GM21825 (cell line): ENCODE data around the gene ARL6IP5.
A peak's percentile ranks its signal among the peaks of the same experiment; 100 is the strongest.

Source experiments
- ATAC-seq: cut with Tn5 transposase; IDR thresholded peaks from one replicate; pipeline ENCODE4 v1.9.1; 2021; ENCODE audit warnings: mild to moderate bottlenecking, moderate library complexity; ENCODE audit not compliant: unreplicated experiment

The ARL6IP5 gene

DNA sequence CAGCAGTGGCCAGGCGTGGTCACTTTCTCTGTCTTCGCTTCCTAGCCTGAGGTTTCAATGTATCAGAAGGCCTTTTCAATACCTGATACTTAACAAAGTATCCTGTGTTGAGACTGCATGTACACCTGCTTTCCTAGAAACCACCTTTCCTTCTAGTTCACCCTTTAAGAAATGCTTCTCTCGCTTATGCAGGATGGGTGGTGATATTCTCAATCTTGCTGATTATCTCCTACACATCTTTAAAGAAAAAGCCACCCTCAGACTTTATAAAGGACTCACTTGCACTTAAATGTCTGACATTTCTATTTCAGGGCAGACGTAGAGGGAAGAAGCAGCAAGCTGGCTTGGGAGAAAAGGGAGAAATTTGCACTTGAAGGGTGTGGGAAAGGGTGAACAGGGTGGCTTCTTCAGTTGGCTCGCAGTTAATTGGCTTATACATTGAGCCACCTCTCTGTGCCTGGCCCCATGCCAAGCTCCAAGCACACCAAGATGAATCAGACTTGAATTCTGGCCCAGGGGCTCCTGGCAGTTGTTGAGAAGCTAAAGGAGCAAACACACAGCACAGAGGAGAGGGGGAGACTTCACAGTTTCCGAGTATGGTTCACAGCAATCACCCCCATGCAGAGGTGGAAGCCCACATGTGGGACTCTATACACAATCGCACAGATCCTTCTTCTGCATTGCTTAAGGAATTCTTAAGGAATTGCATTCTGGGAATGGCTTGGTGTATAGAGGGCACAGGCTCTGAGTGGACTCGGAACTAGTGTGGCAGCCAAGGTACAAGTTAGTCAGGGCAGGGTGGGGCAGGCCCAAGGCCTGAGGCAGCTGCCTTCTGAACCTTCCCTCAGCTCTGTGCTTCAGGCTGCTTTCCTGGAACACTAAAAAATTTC is 1.3 kb downstream of the ARL6IP5 start:
- ATAC-seq = no peak

DNA sequence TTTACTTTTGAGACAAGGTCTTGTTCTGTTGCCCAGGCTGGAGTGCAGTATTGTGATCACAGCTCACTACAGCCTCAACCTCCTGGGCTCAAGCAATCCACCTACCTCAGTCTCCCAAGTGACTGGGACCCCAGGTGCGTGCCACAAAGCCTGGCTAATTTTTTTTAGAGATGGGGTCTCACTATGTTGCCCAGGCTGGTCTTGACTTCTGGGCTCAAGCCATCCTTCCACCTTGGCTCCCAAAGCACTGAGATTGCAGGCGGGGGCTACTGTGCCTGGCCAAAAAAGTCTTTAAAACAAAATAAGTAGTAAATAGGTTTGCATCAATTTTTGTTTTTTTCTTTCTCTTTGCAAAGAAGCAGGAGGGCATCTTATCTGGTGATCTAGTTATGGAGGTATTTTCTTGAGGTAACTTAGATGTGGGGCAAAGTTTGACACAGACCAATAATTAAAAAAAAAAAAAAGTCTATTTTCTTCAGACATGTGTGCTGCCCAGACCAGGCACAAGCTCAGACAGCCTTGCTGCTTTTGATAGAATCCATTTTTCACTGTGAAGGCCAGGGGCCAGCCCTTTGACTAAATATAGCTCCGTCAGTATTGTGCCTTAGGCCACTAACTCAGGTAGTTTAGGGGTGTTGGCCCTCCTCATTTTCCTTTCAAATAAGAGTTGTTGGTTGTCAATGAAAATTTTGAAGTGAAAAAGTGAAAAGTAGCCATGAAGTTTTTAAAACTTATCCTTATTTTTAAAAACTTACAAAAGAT is 2.5 kb downstream of the ARL6IP5 start:
- no peak for ATAC-seq

DNA sequence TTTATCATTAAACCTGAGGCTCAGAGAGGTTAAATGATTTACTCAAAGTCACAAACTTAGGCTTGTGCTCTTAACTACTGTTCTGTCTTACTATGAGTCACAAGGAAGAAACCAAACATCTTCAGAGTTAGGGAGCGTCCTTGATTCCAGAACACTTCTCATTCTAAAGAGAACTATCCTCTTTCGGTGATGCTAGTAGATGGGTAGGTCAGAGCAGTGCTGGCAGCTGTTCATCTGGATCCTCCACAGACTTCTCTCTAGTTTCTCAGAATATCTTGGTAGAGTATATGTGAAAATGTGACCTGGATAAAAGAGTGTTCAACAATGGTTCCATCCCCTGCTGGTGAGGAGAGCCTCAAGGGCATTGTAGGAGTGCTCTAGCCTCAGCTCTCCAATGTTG is 3.3 kb downstream of the ARL6IP5 start:
- peak; percentile 26 for ATAC-seq

DNA sequence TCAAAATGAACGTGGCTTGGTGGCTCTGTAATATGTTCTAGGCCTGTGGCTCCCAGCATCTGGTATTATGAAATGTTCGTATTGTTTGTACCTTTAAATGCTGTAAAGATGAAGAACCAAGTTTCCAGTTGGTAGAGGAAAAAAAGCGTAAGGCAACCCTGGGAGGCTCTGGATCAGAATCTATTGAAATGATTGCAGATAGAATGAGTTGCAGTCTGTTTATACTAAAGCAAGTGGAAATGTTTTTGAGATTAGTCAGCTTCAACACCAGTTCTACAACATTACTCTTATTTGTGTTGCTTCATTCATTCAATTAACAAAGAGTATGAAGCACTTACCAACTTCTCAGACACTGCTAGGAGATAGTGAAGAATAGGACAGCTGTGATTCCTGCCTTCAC is 5.3 kb downstream of the ARL6IP5 start:
- ATAC-seq = no peak

DNA sequence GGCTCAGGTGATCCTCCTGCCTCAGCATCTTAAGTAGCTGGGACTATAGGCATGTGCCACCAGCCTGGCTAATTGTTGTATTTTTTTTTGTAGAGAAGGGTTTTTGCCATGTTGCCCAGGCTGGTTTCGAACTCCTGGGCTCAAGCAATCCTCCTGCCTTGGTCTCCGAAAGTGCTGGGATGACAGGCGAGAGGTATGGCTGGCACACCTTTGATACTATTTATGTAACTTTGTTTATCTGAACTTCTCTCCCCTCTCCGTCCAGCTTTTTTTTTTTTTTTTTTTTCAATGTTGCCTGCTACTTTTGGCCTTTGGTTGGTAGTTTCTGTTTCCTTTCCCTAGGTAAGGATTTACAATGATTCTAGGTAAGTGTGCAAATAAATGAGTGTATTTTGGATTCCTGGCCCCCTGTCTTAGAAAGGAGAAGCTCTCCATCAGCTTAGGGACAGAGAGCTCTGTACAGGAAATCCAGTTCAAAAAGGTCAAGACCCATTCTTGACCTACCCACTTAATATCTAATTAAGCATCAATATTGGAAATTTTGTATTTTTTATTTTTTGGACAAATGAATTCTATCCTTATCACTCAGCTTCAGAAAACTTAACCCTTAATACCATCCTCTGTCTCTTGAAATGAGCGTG is 6.8 kb downstream of the ARL6IP5 start:
- no peak for ATAC-seq

DNA sequence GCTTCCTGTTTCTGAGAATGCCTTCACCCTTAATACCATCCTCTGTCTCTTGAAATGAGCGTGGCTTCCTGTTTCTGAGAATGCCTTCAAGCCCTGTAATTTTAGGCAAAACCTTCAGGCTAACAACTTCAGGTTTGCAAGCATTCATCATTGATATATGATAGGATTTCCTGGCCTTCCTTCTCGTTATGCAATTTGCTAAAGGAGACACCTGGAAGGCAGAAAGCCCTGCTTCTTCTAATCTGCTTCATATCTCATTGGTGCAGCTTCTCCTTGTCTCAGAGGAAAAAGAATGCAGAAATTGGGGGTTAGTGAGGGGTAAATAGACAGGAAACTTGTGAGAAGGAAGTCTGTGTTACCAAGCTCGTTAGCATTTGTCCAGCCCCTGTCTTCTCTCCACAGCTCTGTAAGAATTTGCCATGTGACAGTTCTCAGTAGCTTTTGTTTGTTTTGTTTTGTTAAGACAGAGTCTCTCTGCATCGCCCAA is 7.3 kb downstream of the ARL6IP5 start:
- ATAC-seq = peak; percentile 71

DNA sequence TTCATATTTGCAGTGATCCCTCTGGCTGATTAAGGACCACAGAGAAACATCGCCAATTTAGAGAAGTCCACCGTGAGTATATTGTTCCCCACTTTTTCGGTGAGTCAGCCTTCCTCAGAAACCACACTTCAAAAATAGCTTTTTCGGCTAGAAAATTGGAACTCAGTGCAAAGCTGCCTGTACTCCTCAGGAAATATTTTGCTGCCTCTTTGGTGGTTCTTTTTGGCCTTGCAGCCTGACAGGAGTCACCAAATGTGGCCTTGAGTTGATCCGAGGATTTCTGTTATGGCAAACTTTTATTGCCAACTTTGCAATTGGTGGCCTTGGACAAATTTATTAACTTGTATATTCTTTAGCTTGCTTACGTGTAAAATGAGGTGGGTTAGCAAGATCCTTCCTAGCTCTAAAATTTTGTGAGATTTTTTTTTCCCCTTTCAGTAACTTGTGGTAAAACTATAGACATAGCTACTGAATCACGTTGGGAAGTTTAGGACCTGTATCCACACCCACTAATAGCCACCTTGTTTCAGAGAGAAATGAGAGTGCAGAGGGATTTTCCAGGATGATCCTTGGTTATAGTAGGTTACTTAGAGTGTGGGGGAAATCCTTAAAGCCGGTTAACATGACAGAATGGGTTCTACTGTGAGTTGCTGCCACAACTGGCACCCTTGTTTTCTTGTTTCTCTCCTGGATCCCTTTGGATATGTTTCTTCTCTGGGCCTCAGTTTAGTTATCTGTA is 9.9 kb downstream of the ARL6IP5 start:
- no peak for ATAC-seq

DNA sequence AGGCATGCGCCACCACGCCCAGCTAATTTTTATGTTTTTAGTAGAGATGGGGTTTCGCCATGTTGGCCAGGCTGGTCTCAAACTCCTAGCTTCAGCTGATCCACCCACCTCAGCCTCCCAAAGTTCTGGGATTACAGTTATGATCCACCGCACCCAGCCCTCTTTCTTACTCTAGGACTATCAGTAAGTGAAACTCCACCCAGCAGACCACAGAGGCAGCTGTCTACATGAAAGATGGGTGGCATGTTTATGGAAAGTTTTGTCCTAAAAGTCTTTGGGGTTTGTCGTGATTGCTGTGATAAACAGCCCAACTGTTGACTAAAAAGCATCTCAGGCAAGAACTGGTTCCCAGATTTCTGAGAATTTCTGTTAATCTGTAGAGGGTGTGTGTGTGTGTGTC is 10.9 kb downstream of the ARL6IP5 start:
- ATAC-seq = no peak

DNA sequence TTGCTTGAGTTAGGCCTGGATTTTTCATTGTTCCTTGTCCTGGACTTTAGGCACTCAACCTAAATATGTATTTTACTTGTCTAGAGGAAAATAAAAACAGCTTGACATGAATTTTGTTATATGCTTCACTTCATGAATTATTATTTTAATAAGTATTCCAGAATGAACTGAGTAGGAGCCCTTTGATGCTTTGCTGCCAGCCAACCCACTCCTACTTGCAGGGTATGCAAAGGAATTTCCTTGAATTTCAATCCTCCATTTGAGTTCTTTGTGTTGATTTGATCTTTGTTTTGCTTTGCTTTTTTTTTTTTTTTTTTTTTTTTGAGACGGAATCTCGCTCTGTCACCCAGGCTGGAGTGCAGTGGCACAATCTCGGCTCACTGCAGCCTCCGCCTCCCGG is 11.6 kb downstream of the ARL6IP5 start:
- ATAC-seq = no peak

DNA sequence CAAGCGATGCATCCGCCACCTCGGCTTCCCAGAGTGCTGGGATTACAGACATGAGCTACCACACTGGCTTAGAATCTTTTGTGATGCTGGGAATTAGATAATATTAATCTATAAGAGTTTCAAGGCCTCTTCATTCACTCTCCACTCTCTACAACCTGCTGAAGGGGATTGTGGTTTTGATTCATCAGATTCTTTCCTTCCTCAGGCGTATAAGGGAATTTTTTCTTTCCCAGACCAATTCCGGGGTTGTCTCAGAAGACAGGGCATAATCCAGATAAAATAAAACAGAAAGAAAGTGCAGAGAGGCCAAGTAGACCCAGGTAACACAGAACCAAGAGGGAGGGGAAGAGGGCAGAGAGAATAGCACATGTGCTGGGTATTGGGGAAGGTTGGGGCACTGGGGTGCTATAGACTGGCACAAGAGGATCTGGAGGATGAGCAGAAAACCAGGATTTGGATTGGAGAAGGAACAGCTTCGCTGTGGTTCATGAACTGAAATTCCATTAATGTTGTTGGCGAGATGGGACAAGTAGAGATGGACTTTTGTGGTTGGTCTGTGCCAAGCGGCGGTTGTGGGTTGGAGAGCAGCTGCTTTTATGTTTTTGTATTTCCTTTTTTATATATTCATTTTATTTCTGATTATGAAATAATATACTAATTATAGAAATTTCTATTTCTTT is 12.8 kb downstream of the ARL6IP5 start:
- no peak for ATAC-seq

DNA sequence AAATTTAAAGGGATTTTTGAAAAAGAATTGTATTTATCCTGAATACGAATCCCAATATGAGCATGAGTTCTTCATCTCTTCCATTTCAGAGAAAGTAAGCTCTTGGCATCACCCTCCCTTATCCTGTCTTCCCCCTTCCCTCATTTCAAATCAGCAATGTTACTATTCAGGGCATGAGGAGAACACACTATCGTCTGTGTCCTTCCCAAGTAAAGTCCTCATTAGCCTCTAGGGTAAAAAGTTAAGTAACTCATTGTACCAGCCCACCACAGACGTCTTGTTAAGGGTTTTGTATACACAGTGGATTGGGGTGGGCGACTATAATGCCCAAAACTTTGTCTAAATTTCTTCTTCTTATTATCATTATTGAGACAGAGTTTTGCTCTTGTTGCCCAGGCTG is 14.8 kb downstream of the ARL6IP5 start:
- ATAC-seq = no peak

DNA sequence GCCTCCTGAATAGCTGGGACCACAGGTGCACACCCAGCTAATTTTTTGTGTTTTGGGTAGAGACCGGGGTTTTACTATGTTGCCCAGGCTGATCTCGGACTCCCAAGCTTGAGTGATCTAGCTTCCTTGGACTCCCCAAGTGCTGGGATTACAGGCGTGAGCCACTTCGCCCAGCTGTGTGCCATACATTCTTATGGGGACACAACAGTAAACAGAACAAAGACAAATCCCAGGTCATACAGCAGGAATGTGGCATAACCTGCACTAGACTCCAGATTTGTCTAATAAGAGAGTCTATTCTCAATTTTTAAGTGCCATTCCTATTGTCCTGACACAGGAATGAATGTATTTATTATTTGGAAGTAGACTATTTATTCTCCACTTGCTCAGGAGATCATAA is 17.6 kb downstream of the ARL6IP5 start:
- ATAC-seq = no peak

DNA sequence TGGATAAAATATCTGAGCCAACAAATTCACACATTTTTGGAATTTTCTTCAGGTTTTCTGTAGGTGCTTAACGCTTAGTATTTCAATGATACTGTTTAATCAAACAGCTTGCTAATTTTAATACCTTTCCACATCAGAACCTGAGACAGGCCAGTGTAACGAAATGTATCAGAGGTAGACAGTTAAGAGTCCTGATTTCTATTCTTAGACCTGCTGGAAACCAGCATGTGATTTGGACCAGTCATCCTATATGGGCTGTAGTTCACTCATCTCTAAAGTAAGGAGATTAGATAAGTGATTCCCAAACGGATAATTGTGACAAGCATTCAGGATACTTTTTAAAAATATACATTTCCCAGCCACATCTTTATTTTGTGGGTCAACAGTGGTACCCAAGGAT is 18.4 kb downstream of the ARL6IP5 start:
- no peak for ATAC-seq

DNA sequence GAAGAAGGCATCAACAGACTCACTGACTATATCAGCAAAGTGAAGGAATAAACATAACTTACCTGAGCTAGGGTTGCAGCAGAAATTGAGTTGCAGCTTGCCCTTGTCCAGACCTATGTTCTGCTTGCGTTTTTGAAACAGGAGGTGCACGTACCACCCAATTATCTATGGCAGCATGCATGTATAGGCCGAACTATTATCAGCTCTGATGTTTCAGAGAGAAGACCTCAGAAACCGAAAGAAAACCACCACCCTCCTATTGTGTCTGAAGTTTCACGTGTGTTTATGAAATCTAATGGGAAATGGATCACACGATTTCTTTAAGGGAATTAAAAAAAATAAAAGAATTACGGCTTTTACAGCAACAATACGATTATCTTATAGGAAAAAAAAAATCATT is 19.8 kb downstream of the ARL6IP5 start:
- ATAC-seq = no peak

DNA sequence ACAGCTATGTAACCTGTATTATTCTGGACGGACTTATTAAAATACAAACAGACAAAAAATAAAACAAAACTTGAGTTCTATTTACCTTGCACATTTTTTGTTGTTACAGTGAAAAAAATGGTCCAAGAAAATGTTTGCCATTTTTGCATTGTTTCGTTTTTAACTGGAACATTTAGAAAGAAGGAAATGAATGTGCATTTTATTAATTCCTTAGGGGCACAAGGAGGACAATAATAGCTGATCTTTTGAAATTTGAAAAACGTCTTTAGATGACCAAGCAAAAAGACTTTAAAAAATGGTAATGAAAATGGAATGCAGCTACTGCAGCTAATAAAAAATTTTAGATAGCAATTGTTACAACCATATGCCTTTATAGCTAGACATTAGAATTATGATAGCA is 20.6 kb downstream of the ARL6IP5 start:
- ATAC-seq = no peak

DNA sequence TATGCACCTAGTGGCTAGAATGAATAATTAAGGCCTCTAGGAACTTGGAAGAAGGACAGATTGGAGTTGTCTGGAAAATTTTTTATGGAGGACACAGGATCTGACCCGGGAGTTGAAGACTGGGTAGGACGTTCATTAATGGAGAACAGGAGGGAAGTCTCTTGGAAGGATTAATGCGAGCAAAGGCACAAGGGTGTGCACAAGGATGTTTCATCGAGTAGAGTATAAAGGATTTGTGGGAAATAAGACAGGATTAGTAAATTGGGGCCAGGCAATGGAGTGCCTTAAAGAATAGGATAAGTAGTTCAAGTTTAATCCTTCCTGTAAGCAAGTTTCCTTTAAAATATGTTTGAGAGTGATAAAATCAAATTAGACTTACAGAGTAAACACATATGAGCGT is 23.1 kb downstream of the ARL6IP5 start:
- no peak for ATAC-seq

DNA sequence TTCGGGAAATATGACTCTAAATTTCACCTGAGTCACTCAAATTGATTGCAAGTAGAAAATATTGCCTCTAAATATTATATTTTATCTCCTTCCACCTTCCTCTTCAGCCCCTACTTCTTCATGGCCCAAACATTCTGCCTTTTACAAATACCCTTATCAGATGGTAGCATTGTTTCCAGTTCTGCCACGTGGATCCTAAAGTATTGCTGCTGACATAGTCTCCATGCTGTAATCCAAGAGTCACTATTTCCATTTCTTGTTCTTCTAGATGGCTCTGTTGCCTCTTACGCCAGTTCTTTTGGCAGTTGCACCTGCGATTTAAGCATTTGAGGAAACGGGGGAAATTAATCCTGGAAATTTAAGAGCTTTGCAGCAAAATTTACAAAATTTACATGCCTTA is 24.1 kb downstream of the ARL6IP5 start:
- ATAC-seq = no peak

DNA sequence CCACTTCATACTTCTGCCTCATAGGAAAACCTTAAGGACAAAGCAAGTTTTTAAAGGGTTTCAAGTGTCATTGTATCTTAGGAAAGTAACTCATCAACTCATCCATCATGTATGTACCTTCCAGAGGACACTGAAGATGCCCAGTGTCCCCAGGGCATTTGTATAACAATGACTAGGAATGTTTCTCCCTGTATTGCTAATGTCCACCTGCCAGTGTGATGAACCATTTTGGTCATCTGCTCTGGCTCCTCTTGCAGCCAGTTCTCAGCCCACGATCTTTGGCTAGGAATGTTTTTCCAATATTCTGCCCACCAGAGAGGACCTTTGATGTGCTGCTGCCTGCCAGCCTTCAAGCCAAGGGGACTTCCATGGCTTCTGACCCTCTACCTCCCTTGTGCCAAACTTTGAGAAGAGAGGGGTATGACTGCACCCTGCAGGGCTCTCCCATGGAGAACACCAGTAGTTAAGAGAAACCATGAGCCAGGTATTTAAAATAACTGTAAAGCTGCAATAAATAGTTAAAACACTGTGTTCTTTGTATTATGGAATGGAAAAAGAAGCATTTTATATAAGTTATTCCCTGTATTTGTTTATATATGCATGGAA is 26.3 kb downstream of the ARL6IP5 start:
- peak; percentile 57 for ATAC-seq

DNA sequence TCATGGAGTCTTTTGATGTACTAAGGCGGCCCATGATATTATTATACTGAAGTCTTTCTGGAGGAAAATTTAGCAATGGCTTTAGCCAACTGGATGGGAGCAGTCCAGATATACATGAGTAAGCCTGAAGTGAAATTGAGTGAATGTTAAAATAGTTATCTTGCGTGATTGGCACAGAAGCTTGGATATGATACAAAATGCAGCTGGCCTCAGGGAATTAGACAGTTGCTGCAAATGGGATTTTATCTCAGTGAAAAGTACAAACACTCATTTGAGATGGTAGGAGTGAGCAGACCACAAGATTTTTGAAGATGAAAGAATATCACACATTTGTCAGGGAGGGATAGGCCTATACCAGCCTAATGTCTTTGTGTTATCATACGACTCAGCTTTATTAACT is 28.8 kb downstream of the ARL6IP5 start:
- no peak for ATAC-seq

DNA sequence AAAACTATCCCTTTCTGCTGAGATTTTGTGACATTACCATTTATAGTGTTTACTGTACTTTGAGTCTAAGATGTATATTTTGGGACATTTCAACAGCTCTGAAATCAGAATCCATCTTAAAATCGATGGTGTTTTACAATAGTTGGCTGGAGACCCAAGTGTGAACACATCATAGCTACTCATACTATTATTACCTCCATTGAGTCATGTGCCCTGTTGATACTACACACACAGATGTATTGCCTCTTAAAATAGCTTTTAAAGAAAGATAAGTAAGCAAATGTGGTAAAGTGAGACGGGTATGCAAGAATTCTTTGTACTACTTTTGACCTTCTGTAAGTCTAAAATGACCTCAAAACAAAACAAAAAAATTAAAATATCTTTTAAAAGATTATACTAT is 31.0 kb downstream of the ARL6IP5 start:
- no peak for ATAC-seq
